CD4-positive, alpha-beta T cell treated with Interleukin-4 for 4 hours (primary cell): ENCODE data around the gene GNRHR.

ENCODE experiments used
- DNase-seq: peaks from one replicate; pipeline ENCODE4 v3.0.0-alpha.2; 2020

GNRHR gene

GRCh38 chr4:67697860-67698687 lies 56.1 kb downstream of the GNRHR start:
- no peak for DNase-seq

- no peak for DNase-seq
Measured at GRCh38 chr4:67696061-67696460, 58.1 kb downstream of the GNRHR start.

GRCh38 chr4:67694662-67695061 lies 59.5 kb downstream of the GNRHR start:
- DNase-seq, result no peak

GRCh38 chr4:67691328-67691727 lies 62.9 kb downstream of the GNRHR start:
- DNase-seq, result no peak
